ENCODE data around the gene GPBAR1. TPM values are rescaled to one million over a fixed set of nuclear protein-coding genes. Genes with fewer than 3 reads are reported as not detected.
"Not testable (repeated sequence)": the region's sequence is repeated elsewhere in the genome, so short reads cannot be mapped to it uniquely, and the experiment has no call there.

Gene GPBAR1
- total RNA-seq, 1 experiment from 2014 or later, result 0.05 TPM

DNA sequence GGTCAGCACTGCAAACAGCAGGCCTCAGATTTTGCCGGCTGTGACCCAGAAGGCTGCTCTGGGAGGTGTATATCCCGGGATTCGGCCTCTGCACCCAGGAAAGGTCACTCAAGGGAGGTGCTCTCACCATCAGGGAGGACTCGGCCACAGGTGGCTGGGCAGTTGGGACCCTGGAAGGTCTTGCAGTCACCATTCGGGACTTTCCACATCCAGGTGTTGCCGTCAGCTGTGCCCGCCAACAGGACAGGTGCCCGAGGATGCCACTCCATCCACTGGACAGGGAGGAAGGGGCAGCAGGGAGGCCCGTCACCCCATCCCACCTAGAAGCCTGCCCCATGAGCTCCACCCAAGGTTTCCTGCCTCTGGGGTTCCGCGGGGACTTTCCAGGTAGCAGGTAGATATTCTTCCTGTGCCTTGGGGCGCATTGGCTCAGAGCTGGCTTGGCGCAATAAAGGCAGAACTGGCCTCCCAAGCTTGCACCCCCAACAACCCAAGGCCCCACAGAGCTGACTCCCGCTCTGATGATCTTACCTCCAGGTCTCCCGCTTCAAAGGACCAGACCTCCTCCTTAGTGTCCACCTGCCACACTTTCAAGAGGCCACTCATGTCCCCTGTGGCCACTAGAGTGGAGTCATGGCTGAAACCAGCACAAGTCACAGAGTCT, 5.6 kb downstream of the GPBAR1 start:
- no peak for DNase-seq (ENCODE audit: low read depth)

DNA sequence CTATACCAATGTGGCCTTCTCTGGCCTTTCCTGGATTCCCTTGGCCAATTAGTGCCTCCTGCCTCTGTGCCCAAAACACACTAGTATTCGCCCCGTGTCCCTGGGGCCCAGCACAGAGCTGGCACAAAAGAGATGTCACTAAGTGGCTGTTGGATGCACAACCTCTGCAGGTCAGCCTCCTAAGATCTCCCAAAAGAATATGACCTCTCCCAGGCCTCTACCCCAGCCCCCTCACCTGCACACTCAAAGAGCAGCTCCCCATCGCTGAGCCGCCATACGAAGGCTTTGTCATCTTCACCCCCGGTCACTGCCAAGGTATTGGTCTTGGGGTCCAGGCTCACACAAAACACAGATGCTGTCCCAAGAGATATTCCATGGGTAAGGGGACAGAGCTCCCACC, 6.4 kb downstream of the GPBAR1 start:
- DNase-seq (ENCODE audit: low read depth), result no peak

DNA sequence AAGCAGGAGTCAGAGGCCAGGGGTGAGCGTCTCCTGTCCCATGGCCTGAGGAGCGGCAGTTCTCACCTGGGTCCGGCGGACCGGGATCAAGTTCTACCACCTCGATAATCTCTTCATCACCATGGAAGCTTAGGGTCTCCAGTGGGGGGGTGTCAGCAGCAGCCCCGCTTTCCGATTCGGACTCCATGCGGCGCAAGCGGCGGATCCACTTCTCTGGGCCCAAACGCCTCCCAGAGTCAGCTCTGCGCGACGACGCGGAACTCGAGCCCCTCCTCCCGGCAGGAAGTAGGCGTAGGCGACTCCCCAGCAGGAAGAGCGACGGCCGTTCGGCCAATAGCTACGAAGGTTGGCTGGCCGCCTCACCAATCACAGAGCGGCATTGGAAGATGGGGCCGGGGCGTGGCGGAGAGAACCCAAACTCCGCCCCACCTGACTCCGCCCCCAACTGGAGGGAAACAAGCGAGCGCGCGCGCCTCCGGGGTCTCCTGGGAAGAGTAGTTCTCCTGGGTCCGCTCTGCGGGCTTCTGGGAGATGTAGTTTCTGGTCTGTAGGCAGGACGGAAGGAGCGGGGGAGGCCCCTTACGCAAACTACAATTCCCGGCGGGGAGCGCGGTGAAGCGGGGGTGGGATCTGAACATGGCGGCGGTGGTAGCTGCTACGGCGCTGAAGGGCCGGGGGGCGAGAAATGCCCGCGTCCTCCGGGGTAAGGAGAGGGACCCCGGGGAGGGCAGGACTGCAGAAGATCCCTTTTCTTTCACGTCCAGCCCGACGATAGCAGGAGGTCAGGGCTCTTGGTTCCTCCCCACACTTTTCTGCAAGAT, 9.3 kb downstream of the GPBAR1 start, which contains the start of the genes AAMP and PNKD:
TSS of gene AAMP (minus strand) at position 238 of the 821 bp plus-strand sequence. CDS start at position 187, 51 bp downstream.
TSS of gene PNKD (plus strand) at position 620 of the 821 bp plus-strand sequence. CDS start at position 637, 17 bp downstream.
- DNase-seq (ENCODE audit: low read depth), result peak; percentile 100

DNA sequence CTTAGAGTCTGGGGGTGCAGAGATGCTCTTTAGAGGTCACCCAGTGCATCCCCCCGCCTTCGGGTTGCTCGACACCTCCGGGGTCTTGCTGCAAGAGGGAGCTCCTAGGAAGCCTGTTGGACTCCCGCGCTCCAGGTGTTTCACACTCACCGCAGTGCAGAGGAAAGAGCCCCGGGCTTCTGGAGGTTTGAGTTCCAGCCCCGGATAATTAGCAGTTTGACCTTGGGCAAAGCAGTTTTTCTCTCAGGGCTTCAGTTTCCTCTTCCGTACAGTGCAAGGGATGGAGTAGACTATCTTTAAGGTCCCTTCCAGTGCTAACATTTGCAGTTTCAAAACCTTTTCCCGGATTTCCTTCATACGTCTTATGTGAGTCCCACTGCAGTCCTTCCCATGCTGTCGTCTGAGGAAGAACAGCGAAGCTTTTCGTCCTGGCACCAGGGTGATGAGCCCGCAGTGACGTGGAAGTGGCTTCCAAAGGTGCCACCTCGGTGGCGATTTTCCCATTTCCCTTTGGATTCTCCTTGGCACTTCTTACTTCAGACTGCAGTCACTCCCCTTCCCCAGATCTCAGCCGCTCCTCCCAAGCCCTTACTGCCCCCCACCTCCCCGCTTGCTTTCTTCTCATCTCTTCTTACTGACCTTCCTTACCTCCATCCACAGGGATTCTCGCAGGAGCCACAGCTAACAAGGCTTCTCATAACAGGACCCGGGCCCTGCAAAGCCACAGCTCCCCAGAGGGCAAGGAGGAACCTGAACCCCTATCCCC, 10.1 kb downstream of the GPBAR1 start:
- no peak for DNase-seq (ENCODE audit: low read depth)

DNA sequence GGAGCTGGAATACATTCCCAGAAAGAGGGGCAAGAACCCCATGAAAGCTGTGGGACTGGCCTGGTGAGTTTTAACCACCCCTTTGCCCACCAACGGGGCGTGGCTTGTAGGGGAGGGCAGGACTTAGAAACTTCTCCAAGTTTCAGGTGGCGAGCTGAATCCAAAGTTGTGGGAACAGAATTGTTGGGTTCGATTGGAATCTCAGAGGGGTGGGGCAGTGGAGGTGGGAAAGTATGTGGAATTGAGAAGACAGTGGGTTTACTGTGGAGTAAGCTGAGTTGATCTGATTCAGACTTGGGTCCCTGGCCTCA, 10.6 kb downstream of the GPBAR1 start:
- no peak for DNase-seq (ENCODE audit: low read depth)

DNA sequence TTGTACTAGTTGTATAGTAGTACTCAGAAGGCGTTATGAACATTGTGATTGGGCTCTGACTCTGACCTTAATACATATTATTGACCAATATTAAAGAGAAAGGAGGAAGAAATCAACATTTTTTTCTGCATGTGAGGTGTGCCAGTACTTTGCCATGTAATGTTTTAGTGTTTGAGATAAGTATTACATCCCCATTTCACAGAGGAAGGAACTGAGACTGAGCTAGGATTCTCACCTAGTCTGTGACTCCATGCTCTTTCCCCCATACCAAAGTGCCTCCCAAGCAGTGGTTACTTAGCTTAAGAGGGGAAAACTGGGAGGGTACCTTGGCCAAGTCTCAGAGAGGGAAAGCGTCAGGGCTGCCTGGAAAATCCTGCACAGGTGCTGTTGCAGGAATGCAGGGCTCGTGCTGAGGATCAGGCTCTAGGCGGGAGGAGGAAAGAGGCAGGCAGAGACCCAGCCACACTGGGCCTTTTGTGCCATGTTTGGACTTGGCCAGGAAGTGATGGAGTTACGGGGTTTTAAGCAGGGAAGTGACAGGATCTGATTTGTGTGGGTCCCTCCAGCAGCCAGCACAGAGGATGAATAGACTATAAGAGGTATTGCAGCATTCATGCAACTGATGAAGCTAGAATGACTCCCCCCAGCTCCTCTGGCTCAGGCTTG, 11.2 kb downstream of the GPBAR1 start:
- no peak for DNase-seq (ENCODE audit: low read depth)

DNA sequence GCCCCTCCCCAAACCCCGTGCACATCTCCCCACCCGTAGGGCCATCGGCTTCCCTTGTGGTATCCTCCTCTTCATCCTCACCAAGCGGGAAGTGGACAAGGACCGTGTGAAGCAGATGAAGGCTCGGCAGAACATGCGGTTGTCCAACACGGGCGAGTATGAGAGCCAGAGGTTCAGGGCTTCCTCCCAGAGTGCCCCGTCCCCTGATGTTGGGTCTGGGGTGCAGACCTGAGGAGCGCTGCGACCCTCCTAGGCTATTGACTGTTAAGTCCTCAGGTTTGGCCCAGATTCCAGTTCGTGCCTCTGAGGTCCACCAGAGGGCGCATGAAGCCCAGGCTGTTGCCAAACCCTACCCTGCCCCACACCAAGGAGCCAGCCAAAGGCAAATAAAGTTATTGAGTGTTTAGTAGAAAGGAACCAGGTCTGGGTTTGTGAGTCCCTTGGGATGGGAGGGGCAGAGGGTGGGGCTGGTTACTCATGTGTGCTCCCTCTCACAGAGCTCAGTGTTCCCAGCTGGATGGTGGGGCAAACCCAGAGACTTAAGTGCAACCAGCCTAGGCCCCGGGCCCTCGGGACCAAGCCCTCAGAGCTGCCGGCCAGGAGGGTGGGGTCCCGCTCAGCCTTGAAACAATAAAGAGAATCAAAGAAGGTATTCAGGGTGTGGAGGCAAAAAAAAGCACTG, 11.9 kb downstream of the GPBAR1 start:
- peak; percentile 82 for DNase-seq (ENCODE audit: low read depth)

DNA sequence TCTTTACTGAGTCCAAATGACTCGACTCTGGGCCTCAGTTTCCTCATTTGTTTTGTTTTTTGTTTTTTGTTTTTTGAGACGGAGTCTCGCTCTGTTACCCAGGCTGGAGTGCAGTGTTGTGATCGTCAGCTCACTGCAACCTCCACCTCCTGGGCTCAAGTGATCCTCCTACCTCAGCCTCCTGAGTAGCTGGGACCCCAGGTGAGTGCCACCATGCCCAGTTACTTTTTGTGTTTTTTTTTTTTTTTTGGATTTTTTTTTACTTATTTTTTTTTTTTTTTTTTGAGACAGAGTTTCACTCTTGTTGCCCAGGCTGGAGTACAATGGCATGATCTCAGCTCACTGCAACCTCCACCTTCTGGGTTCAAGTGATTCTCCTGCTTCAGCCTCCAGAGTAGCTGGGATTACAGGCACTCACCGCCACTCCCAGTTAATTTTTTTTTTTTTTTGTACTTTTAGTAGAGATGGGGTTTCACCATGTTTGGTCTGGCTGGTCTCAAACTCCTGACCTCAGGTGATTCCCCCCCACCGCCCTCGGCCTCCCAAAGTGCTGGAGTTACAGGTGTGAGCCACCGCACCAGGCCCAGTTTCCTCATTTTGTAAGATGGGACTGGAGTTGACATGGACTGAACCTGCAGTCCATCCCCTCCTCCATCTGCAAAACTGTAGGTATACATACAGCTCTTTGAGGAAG, 12.5 kb downstream of the GPBAR1 start:
- DNase-seq (ENCODE audit: low read depth), result not testable (repeated sequence)

DNA sequence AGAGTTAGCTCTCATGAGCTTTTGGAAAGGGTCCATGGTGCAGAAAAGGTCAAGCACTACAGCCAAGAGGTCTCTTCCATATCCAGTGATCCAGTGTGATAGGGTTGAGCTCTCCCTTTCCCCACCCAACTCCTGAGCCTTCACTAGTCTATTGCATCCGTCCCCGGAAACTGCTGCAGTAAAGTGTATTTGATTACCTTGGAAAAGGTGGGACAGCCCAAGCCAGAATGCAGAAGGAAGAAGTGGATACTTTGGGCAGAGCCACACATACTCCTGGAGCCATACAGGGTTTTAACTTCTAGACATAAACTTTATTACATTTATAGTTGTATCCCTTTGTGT, 13.1 kb downstream of the GPBAR1 start:
- no peak for DNase-seq (ENCODE audit: low read depth)

DNA sequence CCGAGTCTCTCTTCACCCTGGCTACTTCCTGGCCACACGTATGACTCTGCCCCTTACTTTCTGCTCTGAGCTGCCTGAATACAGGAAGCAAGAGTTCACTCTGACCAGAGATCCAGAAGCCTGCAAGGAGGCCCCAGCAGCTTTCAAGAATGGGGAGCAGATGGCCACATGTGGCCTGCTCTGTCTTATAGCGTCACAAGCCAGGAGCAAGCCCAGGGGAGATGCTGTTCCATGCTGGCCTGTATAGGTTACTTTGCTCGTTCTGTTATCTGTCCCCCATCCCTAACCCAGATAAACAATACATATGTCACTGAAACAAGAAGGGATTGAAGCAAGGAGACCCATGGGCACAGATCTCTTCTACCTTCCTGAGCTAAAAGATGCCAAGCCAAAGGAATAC, 13.8 kb downstream of the GPBAR1 start:
- DNase-seq (ENCODE audit: low read depth), result no peak

DNA sequence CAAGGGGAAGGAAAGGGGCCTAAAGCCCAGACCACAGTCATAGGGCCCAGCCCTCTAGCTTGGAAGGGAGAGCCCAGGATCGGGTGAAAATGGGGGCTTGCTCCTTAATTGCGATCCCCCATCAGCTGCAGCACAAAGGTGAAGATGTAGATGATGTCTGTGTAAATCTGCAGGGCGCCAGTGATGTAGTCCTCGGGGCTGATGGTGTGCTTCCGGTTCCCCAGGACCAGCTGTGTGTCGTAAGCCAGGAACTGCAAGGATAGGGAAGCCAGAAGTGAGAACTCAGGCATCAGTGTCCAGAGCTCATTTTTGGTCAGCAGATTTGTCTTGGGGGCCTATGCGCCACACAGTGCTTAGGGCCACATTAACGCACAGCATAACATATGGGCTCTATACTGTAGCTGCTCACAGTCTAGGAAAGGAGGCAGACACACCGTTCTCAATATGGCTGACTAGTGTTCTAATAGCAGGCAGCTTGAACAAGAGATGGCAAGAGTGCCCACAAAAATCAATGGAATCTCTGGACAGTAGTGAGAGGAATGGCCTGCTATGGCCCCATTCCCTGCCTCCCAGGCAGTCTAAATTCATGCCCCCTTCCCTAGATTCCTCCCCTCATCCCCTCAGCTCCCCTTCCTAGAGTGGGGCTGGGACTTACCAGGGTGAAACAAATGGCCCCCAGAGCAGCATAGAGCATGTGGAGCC, 14.7 kb downstream of the GPBAR1 start:
- no peak for DNase-seq (ENCODE audit: low read depth)

DNA sequence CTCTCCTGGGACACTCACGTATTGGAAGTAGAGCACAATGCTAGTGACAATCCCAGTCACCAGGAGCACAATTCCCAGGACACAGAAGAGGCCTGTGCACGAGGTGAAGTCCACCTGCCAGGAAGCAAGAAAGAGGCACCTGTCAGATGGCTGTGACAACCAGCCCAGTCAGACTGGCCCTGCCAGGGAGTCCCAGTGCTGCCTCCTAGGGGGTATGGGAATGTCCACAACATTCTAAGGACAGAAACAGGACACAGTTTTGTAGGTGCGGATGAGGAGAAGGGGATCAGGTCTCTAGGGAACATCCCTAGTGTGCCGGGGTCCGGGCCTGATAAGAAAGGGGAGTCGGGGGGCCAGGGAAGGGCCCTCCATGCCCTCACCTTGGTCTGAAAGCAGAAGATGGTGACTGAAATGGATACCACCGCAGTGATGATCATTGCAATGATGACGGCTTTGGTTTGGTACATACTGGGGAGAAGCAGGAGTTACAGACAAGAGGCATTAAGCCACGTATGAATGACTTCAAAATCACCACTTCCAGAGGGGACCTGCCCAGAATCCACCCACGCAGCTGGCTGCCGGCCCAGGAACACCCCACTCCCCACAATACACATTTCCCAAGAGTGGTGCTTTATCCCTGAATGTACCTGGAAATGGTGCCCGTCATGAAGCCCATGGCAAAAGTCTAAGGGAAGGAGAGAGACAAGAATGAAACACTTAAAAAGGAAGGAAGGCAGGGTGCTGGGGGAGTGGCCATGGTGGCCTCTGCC, 16.4 kb downstream of the GPBAR1 start:
- DNase-seq (ENCODE audit: low read depth), result no peak

DNA sequence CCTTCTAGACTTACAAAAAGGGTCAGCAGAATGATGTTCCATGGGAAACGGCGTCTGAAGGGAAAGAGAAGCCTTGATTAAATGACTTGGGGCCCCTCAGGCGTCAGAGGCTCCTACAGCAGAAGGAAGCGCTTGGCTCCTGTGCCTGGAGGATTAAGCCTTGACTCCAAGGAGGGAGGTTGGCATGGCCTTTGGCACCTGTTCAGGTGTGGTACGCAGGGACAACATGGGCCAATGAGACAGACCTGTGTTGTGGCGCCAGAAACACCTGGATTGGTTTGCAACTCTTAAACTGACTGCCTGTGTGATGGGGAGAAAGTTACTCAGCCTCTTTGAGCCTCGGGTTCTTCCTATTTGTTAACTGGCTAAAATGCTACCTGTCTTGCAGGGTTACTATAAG, 17.1 kb downstream of the GPBAR1 start:
- DNase-seq (ENCODE audit: low read depth), result no peak

DNA sequence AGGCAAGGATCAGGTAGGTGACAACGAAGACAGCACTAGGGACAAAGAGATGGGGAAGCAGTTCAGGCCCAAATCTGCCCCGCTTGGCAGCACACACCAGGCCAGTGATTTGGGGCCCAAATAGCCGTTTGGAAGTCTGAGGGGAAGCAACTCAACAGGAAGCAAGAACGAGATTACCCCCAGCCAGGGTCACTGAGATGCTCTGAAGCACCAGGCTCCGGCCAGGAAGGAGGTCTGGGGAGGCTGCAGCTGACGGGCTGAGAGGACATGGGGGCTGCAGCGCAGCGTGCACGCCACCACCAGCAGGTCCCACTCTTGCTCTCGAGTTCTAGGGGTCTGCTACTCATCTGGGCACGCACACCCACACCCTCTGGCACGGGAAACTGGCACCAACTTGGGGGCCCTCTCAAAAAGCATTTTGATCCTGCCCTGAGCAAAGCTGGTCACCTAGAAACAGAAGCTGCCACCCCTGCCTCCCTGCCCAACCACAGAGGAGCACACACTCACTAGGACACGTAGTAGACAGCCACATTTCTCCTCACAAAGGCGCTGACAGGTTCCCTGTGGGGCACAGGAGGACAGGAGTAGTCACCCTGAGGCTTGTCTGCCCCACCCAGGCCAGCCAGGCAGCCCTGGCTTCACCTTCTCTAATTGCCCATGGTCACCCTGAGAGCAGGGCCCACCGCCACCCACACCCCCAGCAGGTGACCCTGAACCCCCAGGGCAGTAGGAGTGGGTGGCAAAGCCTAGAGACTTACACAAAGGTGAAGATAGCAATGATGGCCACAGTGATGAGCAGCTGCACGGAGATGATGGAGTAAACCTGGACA, 17.9 kb downstream of the GPBAR1 start:
- DNase-seq (ENCODE audit: low read depth), result no peak

DNA sequence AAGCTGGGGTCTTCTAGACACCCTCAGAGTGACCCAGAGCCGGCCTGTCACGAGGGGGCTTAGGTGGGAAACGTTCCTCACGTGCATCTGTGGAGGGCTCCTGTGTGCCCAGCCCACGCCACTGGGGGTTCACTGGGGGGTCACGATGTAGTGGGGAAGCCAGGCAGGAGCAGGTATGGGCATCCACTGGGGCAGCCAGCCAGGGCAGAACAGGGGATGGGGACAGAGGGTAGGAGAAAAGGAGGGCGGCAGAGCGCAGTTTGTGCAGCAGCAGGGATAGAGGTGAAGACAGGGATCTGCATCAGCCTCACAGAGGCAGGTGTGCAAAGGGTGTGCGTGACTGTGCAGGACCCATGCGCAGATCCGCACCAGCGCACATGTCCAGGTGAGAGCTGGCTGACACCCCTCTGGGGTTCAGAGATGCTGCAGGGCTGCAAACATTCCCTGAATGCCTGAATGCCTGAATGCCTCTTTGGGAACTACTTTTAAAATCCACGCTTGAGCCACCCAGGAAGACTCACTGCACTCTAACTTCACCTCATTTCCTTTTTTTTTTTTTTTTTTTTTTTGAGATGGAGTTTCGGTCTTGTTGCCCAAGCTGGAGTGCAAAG, 19.6 kb downstream of the GPBAR1 start:
- DNase-seq (ENCODE audit: low read depth), result no peak

DNA sequence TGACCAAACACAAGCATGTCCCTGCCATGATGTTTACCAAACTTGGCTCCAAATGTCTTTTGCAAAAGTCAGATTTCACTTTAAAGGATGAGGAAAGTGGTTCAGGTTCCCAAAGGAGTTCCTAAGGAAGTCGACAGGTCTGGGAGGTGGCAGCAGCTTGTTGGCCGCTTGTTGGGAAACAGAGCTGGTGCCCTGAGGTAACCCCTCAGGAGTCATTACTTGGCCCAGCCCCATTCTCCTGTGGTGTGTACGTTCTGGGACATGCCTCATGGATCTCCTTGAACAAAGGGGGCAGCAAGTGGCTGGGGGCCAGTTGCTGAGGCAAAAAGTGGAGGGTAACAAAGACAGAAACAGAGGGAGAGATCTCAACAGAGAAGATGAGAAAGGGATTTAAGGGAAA, 20.6 kb downstream of the GPBAR1 start:
- DNase-seq (ENCODE audit: low read depth), result no peak

DNA sequence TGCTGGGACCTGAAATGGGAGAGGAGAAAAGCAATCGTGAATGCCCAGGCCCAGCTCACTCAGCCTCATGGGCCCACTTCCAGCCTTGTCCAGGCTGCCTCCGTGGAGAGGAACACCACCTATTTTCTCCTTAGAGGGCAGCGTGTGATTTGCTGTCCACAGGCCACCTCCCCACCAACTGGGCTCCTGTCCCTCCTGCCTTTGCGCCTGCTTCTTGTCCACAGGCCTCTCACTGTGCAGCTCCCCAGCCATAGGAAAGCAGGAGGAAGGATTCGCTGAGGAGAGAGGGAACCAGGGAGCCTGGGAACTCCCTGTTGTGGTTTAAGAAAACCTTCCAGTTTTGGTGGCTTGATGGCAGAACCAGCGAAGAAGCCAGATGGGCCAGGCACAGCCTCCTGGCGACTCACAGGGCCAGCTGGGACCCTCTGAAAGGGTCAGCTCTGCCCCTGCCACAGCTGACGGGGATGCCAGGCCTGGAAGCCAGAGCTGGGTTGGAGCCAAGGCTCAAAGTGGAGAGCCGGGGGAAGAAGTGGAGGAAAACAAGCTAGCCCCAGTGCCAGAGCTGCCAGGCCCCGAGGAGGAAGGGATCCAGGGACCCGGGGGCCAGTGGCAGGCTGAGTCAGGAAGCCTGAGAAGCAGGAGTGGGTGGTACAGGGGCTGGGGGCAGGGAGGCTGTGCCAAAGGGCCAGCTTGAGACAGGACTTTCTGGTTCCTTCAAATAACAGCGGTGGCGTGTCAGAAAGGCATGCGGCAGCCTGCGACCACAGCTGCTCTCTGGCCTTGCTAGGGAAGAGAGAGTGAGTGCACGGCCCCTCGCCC, 21.6 kb downstream of the GPBAR1 start:
- DNase-seq (ENCODE audit: low read depth), result no peak
